WTC11 (cell line): Measurements from ENCODE around the gene MSI2. TPM values are rescaled to one million over a fixed set of nuclear protein-coding genes. Genes with fewer than 3 reads are reported as not detected.

Experiments
- ATAC-seq: fragments of 200-7000 bp; cut with Tn5 transposase; 2 replicates; pipeline ENCODE4 v1.10.0; 2021; ENCODE audit warnings: mild to moderate bottlenecking, moderate library complexity
- CTCF ChIA-PET: fragments of 300-600 bp; sonication (Branson Sonifier 250); formaldehyde crosslinking; loops from one replicate; lab custom pipeline; 2021; ENCODE audit warnings: antibody characterized with exemption; lab: Charles Lee
- POLR2A ChIA-PET: fragments of 350-600 bp; sonication (Branson Sonifier 250); formaldehyde crosslinking; loops from one replicate; lab custom pipeline; 2021; ENCODE audit warnings: antibody characterized with exemption; lab: Charles Lee
- DNase-seq: peaks from one replicate; pipeline ENCODE4 v3.0.0; 2021; ENCODE audit warnings: low spot score
- H3K27ac Mint-ChIP-seq: 2 replicates; pipeline ENCODE4 v1.8.0; 2021; ENCODE audit warnings: mixed read lengths
- H3K27me3 Mint-ChIP-seq: 2 replicates; pipeline ENCODE4 v1.8.0; 2021; ENCODE audit warnings: low read depth, mild to moderate bottlenecking, moderate library complexity, mixed read lengths
- H3K36me3 Mint-ChIP-seq: 2 replicates; pipeline ENCODE4 v1.8.0; 2021; ENCODE audit warnings: mixed read lengths
- H3K4me1 Mint-ChIP-seq: 2 replicates; pipeline ENCODE4 v1.8.0; 2022; ENCODE audit warnings: mixed read lengths
- H3K4me3 Mint-ChIP-seq: 2 replicates; pipeline ENCODE4 v1.8.0; 2021; ENCODE audit warnings: mild to moderate bottlenecking, moderate library complexity, mixed read lengths
- H3K9me3 Mint-ChIP-seq: 2 replicates; pipeline ENCODE4 v1.8.0; 2021; ENCODE audit warnings: mixed read lengths
- ATF6 ChIP-seq: sonication (generic); formaldehyde crosslinking; IDR thresholded peaks from 2 replicates; pipeline ENCODE4 v1.8.1; 2023; ENCODE audit warnings: mild to moderate bottlenecking, missing genetic modification reagents
- CREB1 ChIP-seq: sonication (generic); formaldehyde crosslinking; IDR thresholded peaks from 2 replicates; pipeline ENCODE4 v1.8.0; 2023; ENCODE audit warnings: mild to moderate bottlenecking, missing genetic modification reagents
- E2F1 ChIP-seq: sonication (generic); formaldehyde crosslinking; IDR thresholded peaks from 2 replicates; pipeline ENCODE4 v1.8.0; 2022; ENCODE audit warnings: mild to moderate bottlenecking, missing genetic modification reagents
- EMX1 ChIP-seq: fragments of 250-450 bp; sonication (Bioruptor Pico); IDR thresholded peaks from 2 replicates; pipeline ENCODE4 v1.8.0; 2021; ENCODE audit warnings: mild to moderate bottlenecking
- FOXP1 ChIP-seq: sonication (generic); formaldehyde crosslinking; IDR thresholded peaks from 2 replicates; pipeline ENCODE4 v1.8.0; 2022; ENCODE audit warnings: missing genetic modification reagents, mild to moderate bottlenecking, moderate library complexity, borderline replicate concordance
- HMGA2 ChIP-seq: fragments of 250-450 bp; sonication (Bioruptor Pico); IDR thresholded peaks from 2 replicates; pipeline ENCODE4 v1.4.0; 2021; ENCODE audit warnings: mild to moderate bottlenecking, moderate library complexity
- MYBL2 ChIP-seq: sonication (generic); formaldehyde crosslinking; IDR thresholded peaks from 2 replicates; pipeline ENCODE4 v1.8.1; 2023; ENCODE audit warnings: mild to moderate bottlenecking, moderate library complexity, missing genetic modification reagents
- NR2C2 ChIP-seq: sonication (generic); formaldehyde crosslinking; IDR thresholded peaks from 2 replicates; pipeline ENCODE4 v1.8.0; 2022; ENCODE audit warnings: mild to moderate bottlenecking, missing genetic modification reagents
- RELA ChIP-seq: sonication (generic); formaldehyde crosslinking; IDR thresholded peaks from 2 replicates; pipeline ENCODE4 v1.8.1; 2022; ENCODE audit warnings: missing genetic modification reagents, mild to moderate bottlenecking, borderline replicate concordance
- SOX15 ChIP-seq: fragments of 250-450 bp; sonication (Bioruptor Pico); IDR thresholded peaks from 2 replicates; pipeline ENCODE4 v1.9.0; 2021; ENCODE audit warnings: mild to moderate bottlenecking
- TP53 ChIP-seq: sonication (generic); formaldehyde crosslinking; IDR thresholded peaks from 2 replicates; pipeline ENCODE4 v1.8.1; 2023; ENCODE audit warnings: mild to moderate bottlenecking, missing genetic modification reagents
- ZNF281 ChIP-seq: sonication (generic); formaldehyde crosslinking; IDR thresholded peaks from 2 replicates; pipeline ENCODE4 v1.8.0; 2023; ENCODE audit warnings: mild to moderate bottlenecking, missing genetic modification reagents
- ZSCAN18 ChIP-seq: fragments of 250-450 bp; sonication (Bioruptor Pico); IDR thresholded peaks from 2 replicates; pipeline ENCODE4 v2.1.2; 2022; ENCODE audit warnings: mild to moderate bottlenecking, moderate library complexity
- total RNA-seq: library from RNA; stranded (reverse); gene quantifications from 3 replicates; pipeline ENCODE4 v1.2.3, GENCODE V29; 2021

Gene MSI2
- total RNA-seq, 1 experiment from 2014 or later, result 82.1 TPM

GRCh38 chr17:57425903-57426880 lies 169.9 kb downstream of the MSI2 start (continued):
- no peak for TF ChIP-seq RELA (CRISPR knock-in tag)

GRCh38 chr17:57429966-57430365 lies 173.6 kb downstream of the MSI2 start:
- no peak overlapping the region for H3K4me3 Mint-ChIP-seq
- no peak overlapping the region for H3K27ac Mint-ChIP-seq
- ATAC-seq (no peak), DNase-seq (no peak)
- peaks cover 50% of the 10 kb centered on the region for H3K4me1 Mint-ChIP-seq
- no peaks in the 10 kb centered on the region for H3K27me3 Mint-ChIP-seq
- POLR2A ChIA-PET, result no interaction called here
- no peaks in the 10 kb centered on the region for H3K36me3 Mint-ChIP-seq
- TF ChIP-seq CREB1 (CRISPR knock-in tag) (no peak), ZNF281 (no peak), ATF6 (CRISPR knock-in tag) (no peak), EMX1 (CRISPR knock-in tag) (no peak), E2F1 (CRISPR knock-in tag) (no peak), TP53 (CRISPR knock-in tag) (no peak), RELA (CRISPR knock-in tag) (no peak), MYBL2 (CRISPR knock-in tag) (no peak), SOX15 (no peak), FOXP1 (CRISPR knock-in tag) (no peak), ZSCAN18 (CRISPR knock-in tag) (no peak)
- CTCF ChIA-PET, result interaction anchor here (1.1 kb wide), 1 partner anchor 10 kb away, joined by 3 read pairs; no protein-coding TSS in a partner anchor
- H3K9me3 Mint-ChIP-seq, result no peaks in the 10 kb centered on the region

- H3K9me3 Mint-ChIP-seq, result no peaks in the 10 kb centered on the region
- no peaks in the 10 kb centered on the region for H3K36me3 Mint-ChIP-seq
- ChIA-PET CTCF (interaction anchor here (1.2 to 2.0 kb wide), 3 partner anchors 9 to 189 kb away, joined by 4 to 8 read pairs (median 6); no protein-coding TSS in a partner anchor), POLR2A (no interaction called here)
- no peak overlapping the region for H3K27ac Mint-ChIP-seq
- DNase-seq (no peak), ATAC-seq (no peak)
- H3K4me3 Mint-ChIP-seq, result no peak overlapping the region
- peaks cover 41% of the 10 kb centered on the region for H3K4me1 Mint-ChIP-seq
- TF ChIP-seq NR2C2 (no peak), HMGA2 (no peak)
- H3K27me3 Mint-ChIP-seq, result no peaks in the 10 kb centered on the region
Measured at GRCh38 chr17:57431415-57431814, 175.1 kb downstream of the MSI2 start.
